Lower lobe of right lung (tissue), 2 donors: Measurements from ENCODE around the gene SLAMF6. TPM values are rescaled to one million over a fixed set of nuclear protein-coding genes. Genes with fewer than 3 reads are reported as not detected.

Source experiments
- ATAC-seq, 2 donors: fragments of 200-7000 bp; cut with Tn5 transposase; one replicate each; pipeline ENCODE4 v1.9.1; 2020 to 2022; ENCODE audit warnings: mild to moderate bottlenecking in 2 of 2, moderate library complexity in 2 of 2
- DNase-seq: peaks from one replicate; pipeline ENCODE4 v3.0.0-alpha.2; 2020
- H3K27ac ChIP-seq: fragments of 200-600 bp; one replicate; pipeline ENCODE4 v1.8.0; 2022
- H3K27me3 ChIP-seq: fragments of 200-600 bp; one replicate; pipeline ENCODE4 v1.8.0; 2022; ENCODE audit warnings: low read depth
- H3K36me3 ChIP-seq: fragments of 200-600 bp; one replicate; pipeline ENCODE4 v1.8.0; 2022; ENCODE audit warnings: mild to moderate bottlenecking
- H3K4me1 ChIP-seq: fragments of 200-600 bp; one replicate; pipeline ENCODE4 v1.8.0; 2022
- H3K4me3 ChIP-seq: fragments of 200-600 bp; one replicate; pipeline ENCODE4 v1.8.0; 2022; ENCODE audit warnings: mild to moderate bottlenecking
- H3K9me3 ChIP-seq: fragments of 200-600 bp; one replicate; pipeline ENCODE4 v1.8.0; 2022
- intact Hi-C: fragments of 100-400 bp; cut with DNase I; formaldehyde crosslinking; loops from one replicate; pipeline ENCODE4 v1.11.0; 2022
- total RNA-seq: library from RNA; stranded (reverse); fragmentation: NEBNext Ultra II Directional; extraction: Animal tissue kit (Norgen Biotek cat#: 25700); gene quantifications from one replicate; pipeline ENCODE4 v1.2.1, GENCODE V29; 2021
- TF ChIP-seq, protein P1 (sequence below): fragments of 200-600 bp; IDR thresholded peaks from one replicate; pipeline ENCODE4 v1.8.0; 2022; ENCODE audit warnings: antibody characterized with exemption, mild to moderate bottlenecking
- donor health status: DM: no; HTN: yes; CAD: no; lungs with severe emphysema.

SLAMF6 gene
- total RNA-seq, 1 donor from 2014 or later: 4.8 TPM

DNA sequence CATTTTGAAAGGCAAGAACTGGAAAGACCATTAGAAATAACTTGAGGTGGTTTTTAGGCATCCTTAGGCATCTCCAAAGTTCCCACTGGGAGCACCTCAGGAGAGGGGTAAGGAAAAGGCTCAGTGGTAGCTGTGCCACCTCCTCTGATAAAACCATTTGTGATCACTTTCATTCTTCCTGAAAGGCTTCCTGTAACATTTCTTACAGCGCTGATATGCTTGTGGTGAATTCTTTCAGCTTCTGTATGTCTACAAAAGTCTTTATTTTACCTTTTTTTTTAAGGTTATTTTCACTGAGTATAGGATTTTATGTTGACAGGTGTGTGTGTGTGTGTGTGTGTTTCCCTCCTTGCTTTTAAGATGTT is 67.9 kb downstream of the SLAMF6 start:
- TF ChIP-seq, protein P1, sequence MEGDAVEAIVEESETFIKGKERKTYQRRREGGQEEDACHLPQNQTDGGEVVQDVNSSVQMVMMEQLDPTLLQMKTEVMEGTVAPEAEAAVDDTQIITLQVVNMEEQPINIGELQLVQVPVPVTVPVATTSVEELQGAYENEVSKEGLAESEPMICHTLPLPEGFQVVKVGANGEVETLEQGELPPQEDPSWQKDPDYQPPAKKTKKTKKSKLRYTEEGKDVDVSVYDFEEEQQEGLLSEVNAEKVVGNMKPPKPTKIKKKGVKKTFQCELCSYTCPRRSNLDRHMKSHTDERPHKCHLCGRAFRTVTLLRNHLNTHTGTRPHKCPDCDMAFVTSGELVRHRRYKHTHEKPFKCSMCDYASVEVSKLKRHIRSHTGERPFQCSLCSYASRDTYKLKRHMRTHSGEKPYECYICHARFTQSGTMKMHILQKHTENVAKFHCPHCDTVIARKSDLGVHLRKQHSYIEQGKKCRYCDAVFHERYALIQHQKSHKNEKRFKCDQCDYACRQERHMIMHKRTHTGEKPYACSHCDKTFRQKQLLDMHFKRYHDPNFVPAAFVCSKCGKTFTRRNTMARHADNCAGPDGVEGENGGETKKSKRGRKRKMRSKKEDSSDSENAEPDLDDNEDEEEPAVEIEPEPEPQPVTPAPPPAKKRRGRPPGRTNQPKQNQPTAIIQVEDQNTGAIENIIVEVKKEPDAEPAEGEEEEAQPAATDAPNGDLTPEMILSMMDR: no peak
- Histone ChIP-seq H3K4me3 (no peak overlapping the region), H3K27ac (no peak overlapping the region), H3K4me1 (no peaks in the 10 kb centered on the region), H3K9me3 (no peaks in the 10 kb centered on the region), H3K27me3 (no peaks in the 10 kb centered on the region), H3K36me3 (no peaks in the 10 kb centered on the region)
- intact Hi-C loops: no loop called here
- no peak for DNase-seq
- ATAC-seq: no peak

DNA sequence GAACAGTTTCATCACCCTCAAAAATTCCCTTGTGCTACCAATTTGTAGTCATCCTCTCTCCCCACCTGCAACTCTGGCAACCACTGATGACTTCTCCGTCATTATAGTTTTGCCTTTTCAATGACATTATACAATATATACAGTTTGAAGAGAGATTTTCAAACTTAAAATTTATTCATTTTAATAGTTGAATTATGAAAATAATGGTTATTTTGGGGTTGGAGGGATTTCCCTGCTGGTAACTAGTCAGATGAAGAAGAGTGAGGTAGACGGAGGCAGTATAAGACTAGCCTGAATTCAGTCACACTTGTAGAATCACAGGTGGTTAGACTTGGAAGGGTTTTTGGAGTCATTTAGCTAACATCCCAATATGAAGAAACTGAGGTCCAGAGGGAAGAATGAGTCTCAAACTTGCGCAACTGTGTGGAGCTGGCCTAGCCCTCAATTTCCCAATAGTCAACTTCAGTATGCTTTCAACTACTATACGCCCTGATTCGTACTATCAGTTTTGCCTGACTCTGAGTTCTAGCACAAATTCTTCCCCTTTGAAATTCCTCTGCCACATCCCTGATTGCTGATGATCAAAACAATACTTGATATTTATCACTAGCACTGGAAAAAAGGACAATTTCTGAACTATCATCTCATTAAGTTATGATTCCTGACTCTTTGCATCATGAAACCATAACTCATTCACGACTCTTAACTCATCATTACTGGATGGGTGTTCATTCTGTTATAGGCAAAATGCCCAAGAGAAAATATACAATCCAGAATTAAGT is 68.5 kb downstream of the SLAMF6 start:
- DNase-seq: no peak
- Histone ChIP-seq H3K36me3 (no peaks in the 10 kb centered on the region), H3K27me3 (no peaks in the 10 kb centered on the region), H3K4me3 (no peak overlapping the region), H3K4me1 (no peaks in the 10 kb centered on the region), H3K9me3 (no peaks in the 10 kb centered on the region), H3K27ac (no peak overlapping the region)
- intact Hi-C loops: no loop called here
- ATAC-seq: no peak
- TF ChIP-seq, protein P1: no peak

DNA sequence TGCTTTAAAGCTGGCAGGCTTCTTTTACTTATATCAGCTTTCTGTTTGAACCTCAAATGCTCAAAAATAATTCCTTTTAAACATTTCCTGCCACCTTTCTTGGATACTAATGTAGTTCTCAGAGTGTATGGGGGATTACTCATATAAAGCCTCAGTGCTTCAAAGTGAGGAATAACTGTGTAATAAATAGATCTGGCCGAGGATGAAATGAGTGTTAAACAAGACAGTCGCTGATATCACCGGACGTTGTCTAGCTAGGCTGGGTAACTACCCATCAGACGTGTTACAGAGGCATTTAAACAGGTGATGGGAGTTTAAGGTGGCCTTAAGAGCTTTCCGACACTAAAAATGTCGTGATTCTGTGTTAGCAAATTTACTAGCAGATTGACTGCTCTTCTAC is 69.6 kb downstream of the SLAMF6 start:
- DNase-seq (no peak), ATAC-seq (no peak)
- H3K9me3 ChIP-seq: no peaks in the 10 kb centered on the region
- TF ChIP-seq, protein P1: no peak
- no peaks in the 10 kb centered on the region for H3K36me3 ChIP-seq
- no peaks in the 10 kb centered on the region for H3K27me3 ChIP-seq
- intact Hi-C loops: no loop called here
- H3K27ac ChIP-seq: no peak overlapping the region
- no peak overlapping the region for H3K4me3 ChIP-seq
- H3K4me1 ChIP-seq: no peaks in the 10 kb centered on the region

DNA sequence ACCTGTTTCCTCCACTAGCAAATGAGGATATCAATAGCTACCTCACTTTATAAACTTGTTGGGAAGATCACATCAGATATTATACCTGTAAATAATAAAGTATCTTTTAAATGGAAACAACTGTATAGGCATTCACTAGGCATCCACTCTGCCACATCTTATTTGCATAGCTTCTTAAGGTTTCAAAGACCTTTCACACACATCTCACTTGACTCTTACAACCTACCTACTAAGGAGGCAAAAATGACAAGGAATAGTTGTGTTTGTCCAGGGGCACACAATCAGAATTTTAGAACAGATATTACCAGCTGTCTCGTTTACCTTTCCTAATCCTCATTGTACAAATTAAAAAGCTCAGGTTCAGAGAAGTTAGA is 71.2 kb downstream of the SLAMF6 start:
- no peak overlapping the region for H3K27ac ChIP-seq
- H3K4me1 ChIP-seq: no peaks in the 10 kb centered on the region
- no peaks in the 10 kb centered on the region for H3K9me3 ChIP-seq
- intact Hi-C loops: no loop called here
- H3K4me3 ChIP-seq: no peak overlapping the region
- ATAC-seq (no peak), DNase-seq (no peak)
- H3K36me3 ChIP-seq: no peaks in the 10 kb centered on the region
- no peaks in the 10 kb centered on the region for H3K27me3 ChIP-seq
- TF ChIP-seq, protein P1: no peak

DNA sequence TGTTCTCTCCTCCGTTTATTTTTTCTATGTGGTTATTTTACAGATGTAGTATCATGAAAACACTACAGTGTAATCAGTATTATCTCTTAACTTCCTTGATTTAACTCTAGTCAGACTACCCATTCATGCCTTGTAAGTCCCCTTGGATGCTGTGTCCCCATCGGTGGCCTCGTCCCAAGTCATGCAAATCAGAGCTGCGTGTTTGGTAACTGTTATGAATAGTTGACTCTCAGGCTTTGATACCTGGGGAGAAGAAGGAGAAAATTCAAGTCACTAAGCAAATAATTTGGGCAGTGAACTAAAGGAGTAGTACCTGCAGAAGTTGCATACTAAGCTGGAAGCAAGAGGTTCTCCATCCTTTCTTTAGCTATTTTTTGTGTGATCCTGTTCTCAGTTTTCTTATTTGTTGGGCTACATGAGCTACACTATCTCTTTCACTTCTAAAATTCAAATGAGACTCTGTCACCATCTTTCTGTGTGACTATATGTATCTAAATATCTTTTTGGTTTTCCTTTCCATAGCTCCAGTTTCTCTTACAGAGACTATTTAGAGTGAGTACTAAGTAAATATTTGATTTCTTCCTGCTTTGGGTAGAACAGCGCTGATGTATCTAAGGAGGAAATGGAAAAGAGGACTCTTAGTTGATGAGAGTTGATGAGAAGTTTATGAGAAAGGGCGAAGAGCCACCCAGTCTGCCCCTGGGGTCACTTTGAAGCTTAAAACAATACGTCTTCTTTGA is 71.8 kb downstream of the SLAMF6 start:
- no peak for DNase-seq
- no peaks in the 10 kb centered on the region for H3K4me1 ChIP-seq
- H3K4me3 ChIP-seq: no peak overlapping the region
- no peak overlapping the region for H3K27ac ChIP-seq
- H3K36me3 ChIP-seq: no peaks in the 10 kb centered on the region
- H3K27me3 ChIP-seq: no peaks in the 10 kb centered on the region
- no peaks in the 10 kb centered on the region for H3K9me3 ChIP-seq
- TF ChIP-seq, protein P1: no peak
- ATAC-seq: no peak
- intact Hi-C loops: no loop called here
